DMS153 treated with DMSO at 0.1 percent for 48 hours (cell line): ENCODE measurements around the gene CRTC3.
"Not testable (repeated sequence)": the region's sequence is repeated elsewhere in the genome, so short reads cannot be mapped to it uniquely, and the experiment has no call there.

Experiments used
- DNase-seq: peaks from one replicate; lab custom pipeline; 2025; ENCODE audit not compliant: unreplicated experiment; lab: John Stamatoyannopoulos, UW

The CRTC3 gene

DNA sequence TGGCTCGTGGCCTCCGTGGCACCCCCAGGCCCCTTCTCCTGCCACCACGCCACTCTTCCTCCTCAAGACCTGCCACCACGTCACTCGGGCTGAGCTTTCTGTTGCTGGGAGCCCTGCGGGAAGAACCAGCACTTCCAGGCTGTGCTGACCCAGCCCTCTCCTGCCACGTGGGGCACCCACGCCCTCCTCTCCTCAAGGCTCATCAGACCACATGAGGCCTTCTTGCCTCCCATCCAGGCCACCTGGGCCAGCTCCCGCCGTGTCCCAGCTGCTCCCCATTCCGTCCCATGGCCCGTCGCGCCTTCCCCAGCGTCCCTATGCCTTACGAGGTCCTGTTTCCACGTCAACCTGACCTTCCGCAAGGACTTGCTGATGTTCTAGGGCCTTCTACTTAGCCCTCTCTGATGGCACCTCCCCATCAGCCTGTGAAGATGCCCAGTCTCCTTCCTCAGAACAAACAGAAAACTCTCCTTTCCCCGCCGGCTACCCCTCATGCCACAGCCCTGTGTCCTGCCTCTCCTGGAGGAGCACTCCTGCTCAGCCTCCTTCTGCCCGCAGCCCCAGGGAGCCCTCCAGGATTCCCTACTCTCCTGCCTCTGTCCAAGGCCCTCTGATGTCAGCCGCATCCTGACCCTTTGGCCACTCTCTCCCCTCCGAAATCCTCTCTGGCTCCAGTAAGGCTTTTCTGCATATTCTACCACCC is 116.3 kb downstream of the CRTC3 start:
- no peak for DNase-seq

DNA sequence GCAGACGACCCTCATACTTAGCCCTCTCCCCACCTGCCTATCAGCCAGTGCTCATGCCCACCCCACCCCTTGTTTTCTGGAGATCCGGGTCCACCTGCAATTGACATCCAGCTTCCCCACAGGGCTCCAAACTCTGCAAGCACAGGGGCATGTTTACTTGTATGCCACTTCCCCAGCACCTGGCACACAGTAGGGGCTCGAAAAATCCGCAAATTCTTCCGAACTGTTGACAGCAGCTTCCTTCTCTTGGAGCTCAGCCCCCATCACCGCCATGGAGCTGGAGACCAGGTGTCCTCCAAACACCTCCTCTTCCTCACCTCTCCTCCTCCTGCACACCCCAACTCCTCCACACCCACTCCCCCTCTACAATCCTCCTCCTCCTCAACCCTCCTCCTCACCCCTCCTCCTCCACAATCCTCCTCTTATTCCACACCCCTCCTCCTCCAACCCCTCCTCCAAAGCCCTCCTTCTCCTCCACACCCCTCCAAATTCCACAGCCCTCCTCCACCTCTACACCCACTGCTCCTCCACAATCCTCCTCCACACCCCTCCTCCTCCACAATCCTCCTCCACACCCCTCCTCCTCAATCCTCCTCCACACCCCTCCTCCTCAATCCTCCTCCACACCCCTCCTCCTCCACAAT is 117.1 kb downstream of the CRTC3 start:
- no peak for DNase-seq

DNA sequence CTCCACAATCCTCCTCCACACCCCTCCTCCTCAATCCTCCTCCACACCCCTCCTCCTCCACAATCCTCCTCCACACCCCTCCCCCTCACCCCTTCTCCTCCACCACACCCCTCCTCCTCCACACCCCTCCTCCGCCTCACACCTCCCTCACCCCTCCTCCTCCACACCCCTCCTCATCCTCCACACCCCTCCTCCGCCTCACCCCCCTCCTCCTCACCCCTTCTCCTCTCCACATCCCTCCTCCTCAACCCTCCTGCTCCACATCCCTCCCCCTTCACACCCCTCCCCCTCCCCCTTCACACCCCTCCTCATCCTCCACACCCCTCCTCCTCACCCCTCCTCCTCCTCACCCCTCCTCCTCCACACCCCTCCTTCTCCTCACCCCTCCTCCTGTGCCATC is 117.6 kb downstream of the CRTC3 start:
- no peak for DNase-seq

DNA sequence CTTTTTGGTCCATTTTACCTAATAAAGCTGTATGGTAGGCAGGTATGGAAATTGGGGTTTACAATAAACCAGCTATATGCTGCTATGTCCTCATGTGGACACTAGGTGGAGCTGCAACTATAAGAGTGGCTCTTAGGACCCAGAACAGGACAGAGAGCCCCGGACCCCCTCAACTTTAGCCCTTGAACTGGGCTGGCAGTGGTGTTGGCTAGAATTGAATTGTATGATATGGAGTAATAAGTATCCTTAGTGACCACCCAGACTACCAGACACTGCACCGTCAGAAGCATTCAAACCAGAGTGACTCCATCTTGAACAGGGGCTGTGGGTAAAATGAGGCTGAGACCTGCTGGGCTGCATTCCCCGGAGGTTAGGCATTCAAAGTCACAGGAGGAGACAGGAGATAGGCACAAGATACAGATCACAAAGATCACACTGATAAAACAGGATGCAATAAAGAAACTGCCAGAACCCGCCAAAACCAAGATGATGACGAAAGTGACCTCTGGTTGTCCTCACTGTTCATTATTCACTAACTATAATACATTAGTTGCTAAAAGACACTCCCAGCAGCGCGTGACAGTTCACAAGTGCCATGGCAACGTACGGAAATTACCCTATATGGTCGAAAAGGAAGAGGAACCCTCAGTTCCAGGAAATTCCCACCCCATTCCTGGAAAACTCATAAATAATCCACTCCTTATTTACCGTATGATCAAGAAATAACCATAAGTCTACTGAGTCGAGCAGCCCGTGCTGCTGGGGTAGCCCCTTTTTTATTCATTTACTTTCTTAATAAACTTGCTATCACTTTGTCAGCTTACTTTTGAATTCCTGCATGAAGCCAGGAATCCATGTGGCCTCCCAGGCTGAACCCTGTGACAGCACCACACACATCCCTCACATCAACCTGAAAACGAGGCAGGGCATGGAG is 118.7 kb downstream of the CRTC3 start:
- peak; percentile 18 for DNase-seq

DNA sequence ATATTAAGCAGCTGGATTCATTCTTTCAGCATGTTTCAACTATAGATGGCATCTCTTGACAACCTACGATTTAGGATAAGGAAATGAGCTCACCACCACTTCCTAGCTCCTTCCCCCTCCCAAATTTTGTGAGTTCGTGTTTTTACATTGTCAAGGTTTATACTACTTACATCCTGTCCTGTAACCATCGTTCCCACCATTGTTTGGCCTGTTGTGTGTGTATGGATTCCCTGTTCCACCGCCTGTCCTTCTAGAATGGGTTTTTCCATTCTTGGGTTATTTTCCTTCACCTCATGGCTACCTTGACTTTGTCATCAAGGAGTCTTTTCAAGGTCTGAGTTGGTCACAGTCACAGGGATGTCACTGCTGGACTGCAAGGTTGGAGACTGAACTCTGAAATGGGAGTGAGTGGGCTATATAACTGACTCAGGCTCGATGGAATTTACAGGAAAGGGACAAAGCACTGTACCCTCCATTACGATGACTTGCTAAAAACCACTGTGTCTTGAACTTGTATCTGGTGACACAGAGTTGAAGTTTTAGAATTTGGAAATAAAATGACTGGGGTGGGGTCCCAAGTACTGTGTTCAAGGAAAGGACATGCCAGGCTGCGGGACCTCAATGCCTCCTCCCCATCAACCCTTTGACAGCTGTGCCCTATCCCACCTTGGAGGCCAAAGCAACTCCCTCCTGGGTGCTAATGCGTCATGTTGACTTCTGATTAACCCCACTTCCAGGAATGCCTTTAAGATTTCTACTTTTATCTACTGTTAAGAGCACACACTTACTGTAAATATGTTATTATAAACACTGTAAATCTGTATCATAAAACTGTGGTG is 120.6 kb downstream of the CRTC3 start:
- DNase-seq: no peak

DNA sequence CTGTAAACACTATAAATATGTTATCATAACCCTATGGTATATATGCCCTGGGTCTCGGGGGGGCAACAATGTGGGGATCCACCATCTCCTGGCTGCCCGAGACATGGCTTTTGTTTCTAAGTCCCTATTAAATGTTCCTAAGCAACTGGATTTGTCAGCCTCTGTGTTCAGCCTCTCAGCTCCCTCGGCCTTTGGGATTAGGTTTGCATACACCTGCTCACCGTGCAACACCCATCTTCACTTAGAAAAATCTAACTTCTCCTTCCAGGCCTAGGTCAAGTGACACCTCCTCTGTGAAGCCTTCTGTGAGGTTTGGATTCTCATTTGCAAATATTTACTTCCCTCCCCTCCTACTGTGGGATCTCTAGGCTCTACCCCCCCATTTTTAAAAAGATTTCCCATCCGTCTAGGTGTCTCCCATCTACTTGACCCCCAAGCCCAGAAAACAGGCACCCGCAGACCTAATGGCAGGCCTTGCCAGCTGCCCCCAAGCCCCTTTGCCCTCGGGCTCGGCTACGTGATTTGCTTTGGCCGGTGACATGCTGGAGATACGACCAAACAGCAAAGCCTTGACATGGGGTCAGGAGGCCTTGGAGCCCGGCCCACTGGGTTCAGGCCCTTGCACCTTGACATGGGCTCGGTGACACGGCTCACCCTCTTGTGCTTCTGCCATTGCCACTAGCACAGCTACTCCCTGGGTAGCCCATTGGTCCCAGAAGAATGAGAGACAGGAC is 121.4 kb downstream of the CRTC3 start:
- no peak for DNase-seq

DNA sequence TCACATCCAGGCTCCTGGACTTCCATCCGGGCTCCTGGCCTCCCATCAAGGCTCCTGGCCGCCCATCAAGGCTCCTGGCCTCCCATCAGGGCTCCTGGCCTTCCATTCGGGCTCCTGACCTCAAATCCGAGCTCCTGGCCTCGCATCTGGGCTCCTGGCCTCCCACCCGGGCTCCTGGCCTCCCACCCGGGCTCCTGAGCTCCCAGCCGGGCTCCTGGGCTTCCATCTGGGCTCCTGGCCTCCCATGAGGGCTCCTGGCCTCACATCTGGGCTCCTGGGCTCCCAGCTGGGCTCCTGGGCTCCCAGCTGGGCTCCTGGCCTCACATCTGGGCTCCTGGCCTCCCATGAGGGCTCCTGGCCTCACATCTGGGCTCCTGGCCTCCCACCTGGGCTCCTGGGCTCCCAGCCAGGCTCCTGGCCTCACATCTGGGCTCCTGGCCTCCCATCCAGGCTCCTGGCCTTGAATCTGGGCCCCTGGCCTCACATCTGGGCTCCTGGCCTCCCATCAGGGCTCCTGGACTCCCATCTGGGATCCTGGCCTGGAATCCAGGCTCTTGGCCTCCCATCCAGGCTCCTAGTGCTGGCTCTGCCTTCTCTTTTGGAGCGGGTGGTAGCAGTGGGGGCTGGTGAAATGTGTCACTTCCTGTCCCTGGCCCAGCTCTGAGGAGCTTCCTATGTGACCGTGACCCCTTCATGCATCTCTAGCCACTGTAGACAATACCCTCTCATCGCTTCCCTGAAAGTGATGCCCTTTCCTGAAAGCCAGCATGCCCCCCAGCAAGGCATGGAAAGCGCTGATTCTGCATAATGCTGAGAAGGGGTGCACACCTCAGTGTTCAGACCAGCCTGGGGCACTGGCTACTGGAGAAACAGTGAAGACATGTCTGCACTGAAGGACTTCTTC is 124.8 kb downstream of the CRTC3 start:
- no peak for DNase-seq

DNA sequence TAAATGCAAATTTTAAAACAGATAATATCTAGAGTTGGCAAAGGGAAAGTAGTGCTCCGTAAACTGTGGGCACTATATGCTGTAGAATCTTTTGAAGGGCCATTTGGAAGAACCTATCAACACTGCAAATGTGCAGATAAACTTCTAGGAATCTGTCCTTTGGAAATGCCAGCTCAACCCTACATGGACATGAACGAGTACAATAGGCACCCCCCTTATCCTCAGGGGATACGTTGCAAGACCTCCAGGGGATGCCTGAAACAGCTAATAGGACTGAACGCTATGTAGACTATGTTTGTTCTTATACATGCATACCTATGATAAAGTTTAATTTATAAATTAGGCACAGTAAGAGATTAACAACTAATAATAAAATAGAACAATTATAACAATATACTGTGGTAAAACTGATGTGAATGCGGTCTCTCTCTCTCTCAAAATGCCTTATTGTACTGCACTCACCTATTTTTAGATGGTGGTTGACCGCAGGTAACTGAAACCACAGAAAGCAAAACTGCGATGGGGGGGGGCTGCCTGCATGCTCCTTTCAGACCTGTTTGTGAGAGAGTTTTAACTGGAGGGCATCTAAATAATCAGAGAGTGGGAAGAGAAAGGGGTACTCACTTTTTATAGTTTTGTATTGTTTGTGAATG is 127.9 kb downstream of the CRTC3 start:
- not testable (repeated sequence) for DNase-seq

DNA sequence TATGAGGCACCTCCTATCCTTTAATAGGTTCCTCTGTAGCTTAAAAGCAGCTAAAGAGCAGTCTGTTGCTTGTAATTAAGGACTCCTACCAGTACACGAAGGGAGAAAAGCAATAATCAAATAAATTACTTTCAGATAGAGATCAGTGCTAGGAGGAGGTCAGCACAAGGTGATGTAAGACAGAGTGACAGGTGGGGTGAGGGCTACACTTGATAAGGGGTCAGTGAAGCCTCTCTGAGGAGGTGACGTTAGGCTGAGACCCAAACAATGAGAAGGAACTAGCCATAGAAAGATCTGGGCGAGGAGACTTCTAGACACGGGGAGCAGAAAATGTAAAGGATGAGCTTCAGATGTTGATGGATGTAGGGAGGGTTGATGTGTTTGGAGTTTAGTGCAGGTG is 129.8 kb downstream of the CRTC3 start:
- DNase-seq: no peak

DNA sequence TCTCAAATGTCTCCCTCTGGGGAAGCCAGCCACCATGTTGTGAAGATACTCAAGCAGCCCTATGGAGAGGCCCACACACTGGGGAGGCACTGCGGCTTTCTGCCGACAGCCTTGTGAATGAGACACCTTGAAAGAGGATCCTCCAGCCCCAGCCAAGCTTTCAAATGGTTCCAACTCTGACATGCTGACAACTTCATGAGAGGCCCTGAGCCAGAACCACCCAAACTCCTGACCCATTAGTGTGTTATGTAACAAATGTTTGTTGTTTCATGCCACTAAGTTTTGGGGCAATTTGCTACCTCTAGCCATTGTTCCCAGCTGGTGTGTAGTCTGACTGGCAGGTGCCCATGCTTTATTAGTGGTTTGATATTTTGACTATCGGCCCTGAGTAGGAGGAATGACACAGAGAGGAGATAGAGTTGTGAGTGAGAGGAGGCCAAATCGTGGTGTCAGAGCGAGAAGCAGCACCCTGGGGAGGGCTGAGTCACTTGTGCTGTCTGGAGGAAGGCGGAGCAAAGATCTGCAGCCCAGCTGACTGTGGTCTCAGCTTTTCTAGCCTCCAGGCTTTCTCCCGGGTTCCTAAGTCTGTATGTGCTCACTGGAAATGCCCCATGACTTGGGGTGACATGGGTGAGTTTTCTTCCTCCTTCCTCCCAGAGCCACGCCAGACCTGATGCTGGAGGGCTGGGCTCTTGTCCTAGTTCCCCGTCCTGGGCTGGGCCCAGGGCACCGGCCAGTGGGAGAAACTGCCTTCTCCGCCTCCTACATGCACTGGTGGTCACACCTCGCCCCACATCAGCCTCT is 130.7 kb downstream of the CRTC3 start:
- no peak for DNase-seq

DNA sequence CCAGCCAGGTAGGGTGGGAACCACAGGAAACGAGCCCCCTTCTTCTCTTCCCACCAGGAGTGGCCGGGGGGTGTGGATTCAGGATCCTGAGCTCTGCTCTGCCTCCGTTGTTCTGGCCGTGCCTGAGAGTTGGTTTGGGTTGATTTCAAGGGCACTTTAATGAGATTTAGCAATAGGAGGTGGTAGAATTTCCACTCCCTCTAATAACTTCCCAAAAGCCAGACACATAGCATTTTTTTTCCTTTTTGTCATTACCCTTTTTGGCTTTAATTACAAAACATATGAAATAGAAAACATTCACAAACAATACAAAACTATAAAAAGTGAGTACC is 131.2 kb downstream of the CRTC3 start:
- not testable (repeated sequence) for DNase-seq

DNA sequence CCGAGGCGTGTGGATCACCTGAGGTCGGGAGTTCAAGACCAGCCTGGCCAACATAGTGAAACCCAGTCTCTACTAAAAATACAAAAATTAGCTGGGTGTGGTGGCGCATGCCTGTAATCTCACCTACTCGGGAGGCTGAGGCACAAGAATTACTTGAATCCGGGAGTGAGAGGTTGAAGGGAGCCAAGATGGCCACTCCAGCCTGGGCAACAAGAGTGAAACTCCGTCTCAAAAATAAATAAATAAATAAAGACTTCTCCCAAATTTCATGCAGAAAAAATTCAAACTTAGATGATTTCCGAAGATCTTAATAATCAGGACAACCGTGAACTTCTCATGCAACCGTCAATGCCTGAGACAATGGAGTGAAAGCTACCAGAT is 134.3 kb downstream of the CRTC3 start:
- DNase-seq: not testable (repeated sequence)

DNA sequence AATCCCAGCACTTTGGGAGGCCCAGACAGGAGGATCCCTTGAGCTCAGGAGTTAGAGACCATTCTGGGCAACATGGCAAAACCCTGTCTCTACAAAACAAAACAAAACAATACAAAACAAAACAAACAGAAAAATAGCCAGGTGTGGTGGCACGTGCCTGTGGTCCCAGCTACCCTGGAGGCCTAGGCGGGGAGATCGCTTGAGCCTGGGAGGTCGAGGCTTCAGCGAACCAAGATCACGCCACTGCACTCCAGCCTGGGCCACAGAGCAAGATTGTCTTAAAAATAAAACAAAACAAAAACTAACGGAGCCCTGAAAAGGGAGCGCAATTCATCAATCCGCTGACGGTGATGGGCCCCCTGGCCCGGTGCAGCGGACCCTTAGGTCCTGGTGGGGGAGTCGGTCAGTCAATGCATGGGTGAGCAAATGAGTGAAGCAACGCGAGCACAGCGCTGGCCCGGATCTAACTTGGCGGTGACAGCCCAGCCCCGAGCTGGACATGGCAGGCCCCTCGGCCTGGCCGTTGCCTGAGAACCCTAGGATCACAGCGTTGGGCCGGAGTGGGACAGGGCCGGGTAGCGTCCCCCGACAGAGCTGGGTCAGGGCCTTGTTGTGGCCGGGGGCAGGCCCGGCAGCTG is 135.0 kb downstream of the CRTC3 start:
- DNase-seq: no peak

DNA sequence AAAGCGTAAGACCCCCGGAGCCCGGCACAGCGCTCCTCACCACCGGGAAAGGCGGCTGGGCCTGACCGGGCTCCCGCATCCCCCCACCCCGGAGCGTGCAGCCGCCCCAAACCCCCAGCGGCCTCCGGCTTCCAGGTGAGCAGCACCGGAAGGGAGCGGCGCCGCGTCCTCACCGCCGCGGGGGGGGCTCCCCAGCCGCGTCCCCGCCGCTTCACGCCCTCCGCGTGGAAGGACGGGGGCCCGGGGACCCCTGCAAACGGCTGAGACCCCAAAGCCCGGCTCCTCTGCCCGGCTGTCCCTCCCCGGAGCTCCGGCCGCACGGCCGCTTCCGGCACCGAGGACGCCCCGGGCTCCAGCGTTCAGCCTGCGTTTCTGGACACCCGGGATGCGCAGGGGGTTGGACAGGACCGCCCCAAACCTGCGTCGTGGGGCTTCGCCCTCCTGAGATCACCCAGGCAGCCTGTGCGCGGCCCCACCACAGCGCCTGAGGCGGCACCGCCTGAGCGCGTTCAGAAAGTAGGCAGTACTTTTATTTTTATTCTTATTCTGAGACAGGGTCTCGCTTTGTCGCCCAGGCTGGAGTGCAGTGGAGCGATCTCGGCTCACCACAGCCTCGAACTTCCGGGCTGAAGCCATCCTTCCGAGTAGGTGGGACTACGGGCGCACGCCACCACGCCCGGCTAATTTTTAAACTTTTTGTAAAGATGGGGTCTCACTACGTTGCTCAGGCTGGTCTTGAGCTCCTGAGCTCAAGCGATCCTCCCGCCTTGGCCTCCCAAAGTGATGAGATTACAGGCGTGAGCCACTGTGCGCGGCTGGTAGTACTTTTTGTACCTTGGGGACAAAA is 135.8 kb downstream of the CRTC3 start:
- no peak for DNase-seq

DNA sequence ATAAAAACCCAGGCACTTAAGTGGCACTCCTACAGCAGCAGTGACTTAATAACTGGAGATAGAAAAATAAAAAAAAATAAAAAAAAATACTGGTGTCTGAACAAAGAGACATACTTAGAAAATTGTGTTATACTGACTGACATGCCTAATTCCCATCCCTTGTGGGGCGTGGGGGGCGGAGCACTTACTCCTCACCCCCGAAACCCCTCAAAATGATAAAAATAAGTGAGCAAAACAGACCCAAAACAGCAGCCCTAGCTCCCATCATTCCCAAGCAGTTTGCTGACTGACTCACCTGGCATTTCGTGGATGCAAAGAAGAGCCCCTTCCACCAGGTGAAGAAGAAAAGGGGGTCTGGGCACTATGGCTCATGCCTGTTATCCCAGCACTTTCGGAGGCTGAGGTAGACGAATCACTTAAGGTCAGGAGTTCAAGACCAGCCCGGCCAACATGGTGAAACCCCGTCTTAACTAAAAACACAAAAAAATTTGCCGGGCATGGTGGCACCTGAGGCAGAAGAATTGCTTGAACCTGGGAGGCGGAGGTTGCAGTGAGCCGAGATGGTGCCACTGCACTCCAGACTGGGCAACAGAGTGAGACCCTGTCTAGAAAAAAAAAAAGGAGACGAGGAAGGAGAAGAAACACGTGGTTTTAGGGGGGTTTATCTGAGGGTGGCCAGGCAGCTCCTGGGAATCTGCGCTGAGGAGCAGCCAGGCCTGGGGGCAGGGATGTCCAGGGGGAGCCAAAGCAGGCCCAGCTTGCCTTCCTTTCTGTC is 136.6 kb downstream of the CRTC3 start:
- no peak for DNase-seq
